IPS DF 19.7 (cell line): ENCODE results near the gene ACTG1.

Experiments
- DNase-seq: peaks from one replicate; pipeline ENCODE4 v3.0.0-alpha.2; 2013; ENCODE audit warnings: low read depth, low spot score

Gene ACTG1

DNA sequence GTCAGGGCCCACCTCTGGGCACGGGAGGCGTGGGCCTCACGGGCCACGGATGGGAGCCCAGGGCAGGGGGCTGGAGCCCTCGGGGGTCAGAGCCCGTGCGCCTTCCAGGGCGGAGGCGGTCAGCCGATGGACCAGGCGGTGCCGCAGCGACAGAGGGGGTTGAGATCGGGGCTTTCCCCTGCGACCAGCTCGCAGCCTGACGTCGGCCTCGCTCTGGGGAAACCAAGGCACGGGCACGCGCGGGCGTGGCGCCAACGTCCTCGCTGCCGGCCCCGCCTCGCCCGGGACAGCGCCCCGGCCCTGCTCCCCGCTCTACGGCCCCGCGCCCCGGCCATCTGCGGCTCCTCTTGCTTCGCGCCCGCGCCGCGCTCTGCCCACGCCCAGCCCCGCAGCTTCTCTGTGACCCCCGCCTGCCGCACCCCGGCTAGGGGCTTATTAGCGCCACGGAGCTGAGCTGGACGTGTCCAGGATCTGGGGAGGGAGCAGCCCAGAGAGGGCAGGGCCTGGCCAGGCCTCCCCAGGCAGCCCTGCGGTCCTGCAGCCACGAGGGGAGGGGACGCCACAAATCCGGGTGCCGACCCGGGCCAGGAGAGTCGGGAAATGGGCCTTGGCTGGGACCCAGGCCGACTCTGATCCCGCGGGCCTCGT, 13.5 kb downstream of the ACTG1 start:
- no peak for DNase-seq

DNA sequence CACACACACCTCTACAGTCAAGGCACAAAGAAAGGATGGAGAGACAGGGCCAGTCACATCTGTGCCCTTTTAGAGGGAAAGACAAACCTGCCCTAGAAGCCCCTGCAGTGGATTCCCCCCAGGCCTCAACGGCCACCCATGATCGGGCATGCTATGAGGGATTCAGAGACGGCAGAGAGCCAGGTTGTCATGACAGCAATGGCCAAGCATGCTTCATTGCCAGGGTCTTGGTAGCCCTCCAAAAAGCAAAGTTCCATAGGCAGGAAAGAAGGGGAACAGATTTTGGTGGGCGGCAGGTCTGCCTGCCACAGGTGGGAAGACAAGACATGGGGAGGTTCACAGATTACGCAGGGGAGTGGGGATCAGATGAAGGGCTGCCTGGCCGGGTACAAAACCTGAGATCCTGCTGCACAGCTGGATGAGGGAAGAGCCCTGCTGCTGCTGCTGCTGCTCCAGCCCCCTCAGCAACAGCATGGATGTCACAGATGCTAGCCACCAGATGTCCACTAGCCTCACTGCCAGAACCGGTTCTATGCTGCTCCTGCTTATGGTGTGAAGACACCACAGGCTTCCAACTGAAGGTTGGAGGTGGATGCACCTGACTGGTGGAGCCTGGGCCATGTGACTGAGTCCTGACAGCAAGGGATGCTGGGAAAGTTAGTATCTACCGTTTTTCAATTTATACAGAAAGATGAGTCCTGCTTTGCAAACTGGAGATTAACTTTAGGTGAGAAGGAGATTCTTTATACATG, 17.8 kb downstream of the ACTG1 start:
- DNase-seq, result no peak

DNA sequence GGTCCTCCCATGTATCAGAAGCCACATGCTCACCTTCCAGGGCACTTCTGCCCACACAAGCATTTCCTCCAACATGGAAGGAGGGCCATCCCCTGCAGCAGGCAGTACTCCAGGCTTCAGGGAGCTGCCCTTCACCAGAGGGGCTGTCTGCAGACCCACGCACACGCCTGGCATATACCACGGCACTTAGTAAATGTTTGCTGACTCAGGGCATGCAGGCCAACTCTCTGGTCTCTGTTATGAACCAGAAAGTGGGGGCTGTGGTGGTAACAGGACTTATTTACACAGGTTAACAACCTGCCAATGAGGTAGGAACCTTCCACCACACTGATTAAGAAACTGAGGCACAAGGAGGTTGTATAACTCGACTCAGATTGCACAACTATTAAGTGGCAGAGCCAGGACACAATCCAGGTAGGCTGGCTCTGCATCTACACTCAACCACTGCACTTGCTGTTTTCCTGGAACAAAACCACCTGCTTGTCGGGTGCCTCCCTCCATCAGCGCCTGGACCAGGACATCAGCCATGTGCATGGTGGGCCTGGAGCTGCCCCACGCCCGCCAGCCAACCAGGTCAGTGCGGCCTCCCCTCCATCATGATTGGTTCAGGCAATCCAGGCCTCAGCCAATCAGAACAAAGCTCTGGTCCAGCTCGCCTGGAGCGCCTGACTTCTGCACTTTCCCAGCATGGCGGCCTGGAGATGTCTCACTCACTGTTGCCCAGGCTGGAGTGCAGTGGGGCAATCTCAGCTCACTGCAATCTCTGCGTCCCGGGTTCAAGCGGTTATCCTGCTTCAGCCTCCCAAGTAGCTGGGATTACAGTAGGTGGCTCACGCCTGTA, 19.2 kb downstream of the ACTG1 start:
- no peak for DNase-seq

DNA sequence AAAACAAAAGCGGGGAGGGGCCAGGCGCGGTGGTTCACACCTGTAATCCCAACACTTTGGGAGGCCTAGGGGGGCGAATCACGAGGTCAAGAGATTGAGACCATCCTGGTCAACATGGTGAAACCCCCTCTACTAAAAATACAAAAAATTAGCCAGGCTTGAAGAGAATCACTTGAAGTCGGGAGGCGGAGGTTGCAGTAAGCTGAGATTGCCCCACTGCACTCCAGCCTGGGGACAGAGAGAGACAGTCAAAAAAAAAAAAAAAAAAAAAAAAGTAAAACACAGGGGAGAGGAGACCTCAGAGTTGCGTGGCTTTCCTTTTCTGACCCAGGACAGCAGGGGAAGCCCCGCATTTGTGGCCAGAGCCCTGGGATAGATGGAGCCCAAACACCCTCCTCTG, 19.9 kb downstream of the ACTG1 start:
- DNase-seq, result no peak

DNA sequence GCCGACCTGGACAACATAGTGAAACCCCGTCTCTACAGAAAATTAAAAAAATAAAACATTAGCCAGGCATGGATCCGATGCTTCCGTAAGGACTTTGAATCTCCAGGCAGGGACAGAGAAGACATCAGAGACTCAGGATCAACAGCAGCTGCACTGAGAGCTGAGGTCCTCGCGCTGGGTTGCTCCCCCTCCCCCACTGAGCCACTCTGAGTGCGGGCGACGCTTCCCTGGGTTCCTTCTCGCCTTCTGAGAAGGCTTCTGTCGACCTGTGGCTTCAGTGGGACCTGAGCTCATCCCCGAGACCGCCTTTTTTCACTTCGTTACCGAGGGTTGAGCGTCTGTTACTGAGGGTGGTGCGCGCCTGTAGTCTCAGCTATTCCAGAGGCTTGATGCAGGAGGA, 20.4 kb downstream of the ACTG1 start:
- DNase-seq, result no peak

DNA sequence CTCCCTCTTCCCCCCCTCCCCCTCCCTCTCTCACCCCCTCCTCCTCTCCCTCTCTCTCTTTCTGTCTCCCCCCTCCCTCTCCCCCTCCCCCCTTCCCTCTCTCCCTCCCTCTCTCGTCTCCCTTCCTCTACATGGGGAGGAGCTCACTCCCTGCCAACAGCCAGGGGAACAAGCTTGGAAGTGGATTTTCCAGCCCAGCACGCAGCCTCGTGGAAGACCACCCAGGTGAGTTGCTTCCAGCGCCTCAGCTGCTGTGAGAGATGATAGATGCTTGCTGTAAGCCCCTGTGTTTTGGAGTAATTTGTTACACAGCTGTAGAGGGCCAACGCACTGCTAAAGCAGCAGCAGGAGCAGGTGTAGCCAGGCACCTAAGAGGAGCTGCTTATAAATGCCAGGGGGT, 20.8 kb downstream of the ACTG1 start:
- no peak for DNase-seq

DNA sequence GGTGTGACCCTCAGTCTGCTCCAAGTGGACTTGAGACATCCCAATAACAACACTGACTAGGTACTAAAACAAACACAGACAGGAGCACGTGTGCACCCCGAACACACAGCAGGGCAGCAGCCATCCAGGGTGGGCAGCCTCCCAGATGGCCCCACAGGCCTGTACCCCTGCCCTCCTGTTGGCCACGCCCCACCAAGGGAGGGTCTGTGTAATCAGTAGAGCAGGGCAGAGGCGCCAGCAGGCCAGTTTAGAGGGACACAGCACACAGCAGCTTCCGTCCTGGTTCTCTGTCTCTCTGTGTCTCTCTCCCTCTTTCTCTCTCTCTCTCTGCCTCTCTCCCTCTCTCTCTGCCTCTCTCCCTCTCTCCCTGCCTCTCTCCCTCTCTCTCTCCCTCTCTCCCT, 21.4 kb downstream of the ACTG1 start:
- no peak for DNase-seq

DNA sequence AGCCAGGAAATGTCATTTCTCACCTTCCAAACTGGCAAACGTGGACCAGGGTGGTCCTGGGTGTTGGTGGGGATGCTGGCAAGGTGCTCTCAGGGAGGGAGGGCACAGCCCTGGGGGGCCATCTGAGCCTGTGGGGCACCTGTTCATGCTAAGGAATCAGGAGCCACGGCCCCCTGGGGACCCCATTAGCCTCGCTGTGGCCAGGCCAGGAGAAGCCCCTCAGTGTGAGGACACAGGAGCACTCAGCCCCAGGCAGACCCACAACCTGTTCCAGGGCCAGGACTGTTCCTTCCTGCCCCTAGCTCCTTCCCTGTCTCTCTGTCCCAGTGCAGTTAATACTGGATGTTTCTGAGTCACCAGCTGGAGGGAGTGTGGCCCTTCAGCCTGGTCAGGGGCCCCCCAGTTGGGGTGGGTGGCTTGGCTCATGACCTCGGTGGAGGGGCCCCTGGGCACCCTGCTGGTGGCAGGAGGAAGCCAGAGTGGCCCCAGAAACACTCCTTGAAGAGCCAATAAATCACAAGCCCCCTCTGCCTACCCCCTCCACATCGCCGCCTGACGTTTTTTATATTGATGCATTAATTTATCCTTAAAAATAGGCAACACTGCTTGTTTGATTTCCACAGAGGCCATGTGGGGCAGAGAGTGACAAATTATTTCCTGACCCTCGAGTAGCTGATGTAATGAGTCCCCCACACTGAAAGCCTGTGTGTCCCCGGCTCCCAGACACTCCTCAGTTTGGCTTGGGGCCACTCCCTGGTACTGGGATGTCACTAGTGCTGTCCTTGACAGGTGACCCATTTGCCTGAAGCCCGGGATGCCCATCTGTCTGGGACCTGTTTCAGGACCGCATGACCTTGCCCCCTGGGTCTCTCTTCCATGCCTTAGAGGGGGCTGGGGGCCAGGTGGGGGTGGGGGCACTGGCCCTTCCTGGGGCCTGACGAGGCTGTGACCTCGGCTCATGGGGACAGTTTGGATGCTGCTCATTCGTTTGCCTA, 22.3 kb downstream of the ACTG1 start:
- no peak for DNase-seq

DNA sequence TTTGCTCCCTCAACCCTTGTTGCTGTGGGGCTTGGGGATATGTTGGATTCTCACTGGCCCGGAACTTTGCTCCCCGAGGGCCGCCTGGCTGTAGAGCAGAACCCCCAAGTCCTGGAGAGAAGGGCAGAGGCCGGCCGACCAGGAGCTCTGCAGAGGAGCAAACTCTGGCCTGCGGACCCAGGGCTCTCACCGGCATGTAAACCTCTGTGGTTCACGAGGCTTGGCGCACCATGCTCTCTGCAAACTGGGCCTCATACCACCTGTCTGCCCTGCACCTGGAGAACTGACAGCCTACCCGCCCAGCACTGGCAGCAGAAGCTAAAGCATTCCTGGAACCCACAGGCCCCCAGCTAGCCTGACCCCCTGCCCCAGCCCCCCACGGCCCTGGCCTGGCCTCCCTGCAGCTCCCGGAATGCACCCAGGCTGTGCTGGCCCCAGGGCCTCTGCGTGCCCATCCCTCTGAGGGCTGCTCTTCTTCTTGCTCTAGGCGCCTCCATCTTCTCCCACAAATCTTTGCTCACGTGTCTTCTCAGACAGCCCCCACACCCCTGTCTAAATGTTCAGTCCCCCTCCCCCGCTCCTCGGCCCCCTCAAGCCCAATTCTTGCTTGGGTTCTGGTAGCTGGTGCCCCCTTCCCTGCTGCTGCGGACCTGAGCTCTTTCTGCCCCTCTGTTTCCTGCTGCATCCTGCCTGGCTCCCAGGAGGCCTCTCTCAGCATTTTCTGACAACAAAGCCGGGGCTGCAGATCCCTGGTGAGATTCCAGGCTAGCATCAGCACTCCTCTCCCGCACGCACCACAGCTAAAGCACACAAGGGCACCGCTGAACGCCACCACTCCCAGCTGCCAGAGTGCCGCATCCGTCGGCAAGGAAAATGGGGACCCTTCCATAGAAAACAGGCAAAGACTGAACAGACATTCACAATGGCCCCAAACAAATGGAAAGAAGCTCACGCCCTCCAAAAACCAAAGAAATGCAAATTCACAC, 23.3 kb downstream of the ACTG1 start:
- no peak for DNase-seq

DNA sequence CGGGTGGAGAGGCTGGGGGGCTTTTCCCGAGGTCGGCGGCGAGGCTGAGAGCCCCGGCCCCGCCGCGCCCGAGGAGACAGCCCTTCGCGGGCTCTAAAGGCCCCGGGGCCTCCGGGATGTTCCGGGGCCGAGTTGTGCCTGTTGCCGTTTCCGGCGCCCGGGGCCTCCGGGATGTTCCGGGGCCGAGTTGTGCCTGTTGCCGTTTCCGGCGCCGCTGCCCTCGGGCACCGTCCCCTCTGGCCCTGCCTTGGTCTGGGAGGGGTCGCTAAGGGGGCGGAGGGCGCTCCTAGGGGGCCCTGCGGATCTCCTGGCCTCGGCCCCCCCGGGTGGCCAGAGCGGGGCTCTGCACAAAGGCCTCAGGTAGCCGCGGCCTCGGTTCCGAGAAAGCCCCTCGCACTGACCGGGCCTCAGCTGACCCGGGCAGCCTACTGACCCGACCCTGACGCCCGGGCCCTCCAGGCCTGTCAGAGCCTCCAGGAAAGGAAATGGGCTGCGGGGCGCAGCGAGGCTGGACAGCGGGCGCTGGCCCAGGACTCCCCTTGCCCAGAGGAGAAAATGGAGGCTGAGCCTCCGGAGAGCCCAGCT, 24.2 kb downstream of the ACTG1 start:
- no peak for DNase-seq

DNA sequence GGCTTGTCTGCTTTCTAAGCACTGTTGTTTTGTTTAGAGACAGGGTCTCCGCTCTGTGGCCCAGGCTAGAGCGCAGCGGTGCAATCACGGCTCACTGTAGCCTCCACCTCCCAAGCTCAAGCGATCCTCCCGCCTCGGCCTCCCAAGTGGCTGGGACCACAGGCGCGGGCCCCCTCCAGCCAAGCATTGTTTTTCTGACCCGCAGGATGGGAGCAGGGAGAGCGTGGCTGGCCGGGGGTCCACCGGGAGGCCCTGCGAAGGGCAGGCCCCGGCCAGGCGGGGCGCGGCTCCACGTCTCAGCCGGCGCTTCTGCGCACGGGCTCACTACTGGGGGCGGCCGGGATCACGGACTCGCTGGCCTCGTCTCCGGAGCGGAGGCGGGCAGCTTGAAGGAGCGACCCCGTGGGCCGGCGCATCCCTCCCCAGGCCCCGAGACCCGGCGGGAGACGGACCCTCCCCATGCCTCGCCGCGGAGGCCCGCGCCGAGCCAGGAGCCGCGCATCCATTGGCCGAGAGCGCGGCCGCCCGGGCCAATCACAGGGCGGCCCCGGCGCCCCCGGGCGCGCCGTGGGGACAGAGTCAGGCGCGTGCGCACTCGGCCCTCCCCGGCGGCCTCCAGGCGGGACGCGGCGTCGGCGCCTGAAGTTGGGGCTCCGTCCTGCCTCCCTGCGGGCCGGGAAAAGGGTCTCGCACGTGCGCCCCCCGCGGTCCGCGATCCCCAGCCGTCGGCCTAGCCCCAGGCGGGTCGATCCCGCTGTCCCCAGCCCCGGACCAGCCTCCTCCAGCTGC, 24.9 kb downstream of the ACTG1 start:
- DNase-seq, result no peak

DNA sequence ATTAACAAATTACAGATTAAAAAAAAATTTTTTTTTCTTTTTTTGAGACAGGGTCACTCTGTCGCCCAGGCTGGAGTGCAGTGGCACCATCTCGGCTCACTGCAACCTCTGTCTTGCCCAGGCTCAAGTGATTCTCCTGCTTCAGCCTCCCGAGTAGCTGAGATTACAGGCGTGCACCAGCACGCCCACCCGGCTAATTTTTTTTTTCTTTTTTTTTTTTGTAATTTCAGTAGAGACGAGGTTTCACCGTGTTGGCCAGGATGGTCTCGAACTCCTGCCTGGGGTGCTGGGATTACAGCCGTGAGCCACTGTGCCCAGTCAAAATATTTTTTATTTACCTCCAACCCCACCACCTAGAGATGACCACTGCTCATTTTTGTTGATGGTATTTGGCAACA, 25.5 kb downstream of the ACTG1 start:
- no peak for DNase-seq

DNA sequence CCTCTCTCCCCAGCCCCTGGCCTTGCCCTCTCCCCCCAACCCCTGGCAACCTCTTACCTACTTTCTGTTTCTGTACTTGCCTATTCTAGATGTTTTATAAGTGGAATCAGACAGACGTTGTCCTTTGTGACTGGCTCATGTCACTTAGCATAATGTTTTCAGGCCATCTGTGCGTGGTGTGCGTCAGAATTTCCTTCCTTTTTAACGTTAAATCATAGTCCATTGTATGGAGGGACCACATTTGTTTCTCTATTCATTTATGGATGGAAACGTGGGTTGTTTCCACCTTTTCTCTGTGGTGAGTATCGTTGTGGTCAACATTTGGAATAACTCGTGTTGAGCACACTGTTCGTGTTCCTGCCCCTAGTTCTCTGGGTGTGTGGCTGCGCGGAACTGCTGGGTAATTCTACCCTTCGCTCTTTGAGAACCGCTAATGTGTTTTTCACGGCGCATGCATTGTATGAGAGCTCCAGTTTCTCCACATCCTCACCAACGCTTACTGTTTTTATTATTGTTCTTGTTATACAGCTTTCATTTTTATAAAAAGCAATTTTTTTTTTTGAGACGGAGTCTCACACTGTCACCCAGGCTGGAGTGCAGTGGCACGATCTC, 26.3 kb downstream of the ACTG1 start:
- no peak for DNase-seq

DNA sequence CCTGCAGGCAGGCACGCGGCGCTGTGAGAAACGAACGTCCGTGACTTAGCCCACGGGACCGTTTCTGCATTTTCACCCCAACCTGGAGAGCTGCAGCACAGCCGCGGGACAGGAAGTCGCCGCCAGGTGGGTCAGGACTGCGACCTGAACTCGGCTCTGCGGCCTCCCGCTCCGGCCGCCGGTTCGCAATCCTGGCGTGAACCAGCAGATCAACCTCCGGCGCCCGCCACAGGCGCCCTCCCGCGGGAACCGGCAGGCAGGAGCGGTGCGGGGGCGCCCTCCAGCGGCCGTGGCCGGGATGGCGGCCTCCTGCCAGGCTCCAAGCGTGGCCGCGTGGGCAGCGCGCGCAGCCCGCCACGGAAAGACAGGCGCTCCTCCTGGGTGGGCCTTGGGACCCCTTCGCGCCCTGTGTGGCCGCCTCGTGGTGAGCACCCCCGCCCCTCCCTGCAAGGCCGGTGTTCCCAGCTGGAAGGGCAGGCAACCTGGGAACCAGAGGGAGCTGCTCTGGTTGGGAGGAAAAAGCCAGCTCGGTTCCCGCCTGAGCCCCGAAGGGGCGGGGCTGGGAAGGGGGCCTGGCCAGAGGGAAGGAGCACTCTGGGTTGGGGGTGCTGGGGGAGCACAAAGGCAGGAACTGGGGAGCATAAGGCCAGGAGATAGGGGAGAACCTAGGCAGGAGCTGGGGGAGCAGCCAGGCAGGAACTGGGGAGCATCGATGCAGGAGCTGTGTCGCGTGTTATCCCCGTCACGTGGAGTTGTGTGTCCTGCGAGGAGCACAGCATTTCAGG, 28.2 kb downstream of the ACTG1 start:
- DNase-seq, result peak; percentile 73

DNA sequence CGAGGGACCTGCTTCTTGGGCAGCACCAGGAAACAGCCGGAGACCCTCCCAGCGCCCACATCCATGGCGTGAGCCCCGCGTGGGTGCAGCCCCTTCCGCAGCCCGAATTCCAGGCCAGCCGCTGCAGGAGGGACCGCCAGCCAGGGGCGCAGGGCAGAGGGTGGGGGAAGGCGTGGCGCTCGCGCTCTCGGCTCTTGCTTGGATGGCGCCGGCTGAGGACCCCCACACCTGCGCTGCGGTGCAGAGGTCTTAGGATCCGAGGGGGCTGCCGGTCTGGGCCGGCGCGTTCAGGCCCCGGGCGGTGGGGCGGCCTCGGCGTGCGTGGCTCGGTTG, 28.8 kb downstream of the ACTG1 start:
- no peak for DNase-seq

DNA sequence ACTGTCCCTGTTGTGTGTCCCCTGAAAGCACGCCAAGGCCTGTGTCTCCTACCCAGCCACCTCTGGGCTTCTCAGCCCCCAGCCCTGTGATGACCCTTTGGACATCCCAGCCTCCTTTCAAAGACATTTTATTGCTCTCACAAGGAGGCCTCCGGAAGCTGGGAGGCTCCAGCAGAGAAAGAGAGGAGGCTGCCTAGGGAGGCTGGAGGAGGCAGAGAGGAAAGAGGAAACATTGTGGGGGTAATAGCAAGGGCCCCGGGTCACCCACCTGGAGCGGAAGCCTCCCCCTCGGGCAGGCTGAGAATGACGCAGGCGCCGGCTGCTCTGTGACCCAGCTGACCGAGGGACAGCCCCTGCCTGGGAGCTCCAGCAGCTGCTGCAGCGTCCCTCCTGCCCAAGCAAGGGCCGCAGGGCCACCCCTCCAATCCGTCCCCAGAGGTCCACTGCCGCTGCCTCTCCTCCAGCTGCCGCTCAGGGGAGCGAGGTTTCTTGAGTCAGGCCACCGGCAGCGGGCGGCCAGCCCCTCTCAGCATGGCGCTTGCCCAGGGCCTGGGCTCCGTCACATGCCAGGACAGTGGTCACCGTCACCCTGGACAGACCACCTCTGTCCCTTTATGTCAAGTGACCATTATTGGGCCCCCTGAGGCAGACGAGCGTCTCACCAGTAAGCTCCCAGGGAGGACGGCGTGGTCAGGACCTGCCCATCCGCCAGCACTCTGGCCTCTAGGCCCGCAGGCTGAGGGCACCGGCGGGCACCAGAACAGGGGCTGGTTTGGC, 29.3 kb downstream of the ACTG1 start:
- DNase-seq, result no peak

DNA sequence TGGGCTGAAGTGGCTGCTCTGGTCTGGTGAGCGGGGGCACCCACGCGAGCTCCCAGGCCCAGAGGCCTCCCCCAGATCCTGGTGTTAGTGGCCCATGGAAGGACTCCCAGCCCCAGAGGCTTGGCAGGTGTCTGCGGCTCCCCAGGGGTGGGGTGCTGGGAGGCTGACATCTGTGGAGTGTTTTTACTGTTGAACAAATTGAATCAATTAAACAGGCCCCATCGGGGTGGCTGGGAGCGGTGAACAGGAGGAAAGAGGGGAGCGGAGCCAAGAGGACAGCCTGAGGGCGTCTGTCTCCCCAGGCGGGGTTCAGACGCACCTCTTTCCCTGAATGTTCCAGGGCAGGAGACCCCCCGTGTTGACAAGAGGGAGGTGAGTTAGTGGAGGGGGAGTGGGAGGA, 29.9 kb downstream of the ACTG1 start:
- DNase-seq, result no peak
